GM18951 (cell line): ENCODE measurements around the gene CHRNA4.

Experiments used
- POLR2A ChIP-seq: IDR thresholded peaks from 4 replicates; pipeline ENCODE4 v1.6.1; 2011; ENCODE audit warnings: mild to moderate bottlenecking; ENCODE audit not compliant: insufficient read length, insufficient read depth; ENCODE audit errors: extremely low read depth
- in situ Hi-C: fragments of 300-500 bp; cut with MboI; formaldehyde crosslinking; loops from one replicate; pipeline ENCODE4 v1.12.0; 2022; ENCODE audit warnings: low sequenced_read_pairs, mixed read lengths, inconsistent platforms; ENCODE audit not compliant: unreplicated experiment

CHRNA4 gene

GRCh38 chr20:63321148-63321831 is 39.9 kb downstream of the CHRNA4 start:
- no peak for TF ChIP-seq POLR2A
- in situ Hi-C loops: no loop called here

- TF ChIP-seq POLR2A: no peak
- in situ Hi-C loops: no loop called here
Measured at GRCh38 chr20:63320616-63321147, 40.5 kb downstream of the CHRNA4 start.

- in situ Hi-C loops: no loop called here
- TF ChIP-seq POLR2A: no peak
Measured at GRCh38 chr20:63320041-63320511, 41.1 kb downstream of the CHRNA4 start.

- in situ Hi-C loops: no loop called here
- TF ChIP-seq POLR2A: no peak
Measured at GRCh38 chr20:63319164-63320040, 41.7 kb downstream of the CHRNA4 start.

GRCh38 chr20:63318391-63319163 is 42.6 kb downstream of the CHRNA4 start:
- TF ChIP-seq POLR2A: no peak
- in situ Hi-C loops: no loop called here

- in situ Hi-C loops: no loop called here
- TF ChIP-seq POLR2A: no peak
Measured at GRCh38 chr20:63317601-63318291, 43.4 kb downstream of the CHRNA4 start.

- in situ Hi-C loops: no loop called here
- TF ChIP-seq POLR2A: no peak
Measured at GRCh38 chr20:63317061-63317460, 44.1 kb downstream of the CHRNA4 start.

GRCh38 chr20:63316502-63316921 is 44.6 kb downstream of the CHRNA4 start:
- in situ Hi-C loops: no loop called here
- TF ChIP-seq POLR2A: no peak

- in situ Hi-C loops: no loop called here
- TF ChIP-seq POLR2A: no peak
Measured at GRCh38 chr20:63315731-63316491, 45.2 kb downstream of the CHRNA4 start.

- no peak for TF ChIP-seq POLR2A
- in situ Hi-C loops: no loop called here
Measured at GRCh38 chr20:63315240-63315689, 45.9 kb downstream of the CHRNA4 start.

- in situ Hi-C loops: no loop called here
- TF ChIP-seq POLR2A: no peak
Measured at GRCh38 chr20:63314566-63315239, 46.4 kb downstream of the CHRNA4 start.
